ENCODE measurements around the gene BIRC7.

GRCh38 chr20:63260521-63260920 is 24.8 kb downstream of the BIRC7 start:
- TF ChIP-seq ZNF274 (IDR thresholded peaks at IDR 0.05; ENCODE audit: low read depth, low read length) (no peak), YY1 (IDR thresholded peaks at IDR 0.05; ENCODE audit: insufficient read depth, insufficient read length) (no peak)

All from NT2/D1 (cell line).